ENCODE data around the gene PSMC5.
"Not testable (repeated sequence)": the region's sequence is repeated elsewhere in the genome, so short reads cannot be mapped to it uniquely, and the experiment has no call there.

The PSMC5 gene

GRCh38 chr17:63871646-63872365 is 44.6 kb downstream of the PSMC5 start:
- not testable (repeated sequence) for DNase-seq (ENCODE audit: low spot score)

GRCh38 chr17:63873577-63873976 is 46.3 kb downstream of the PSMC5 start, which contains the start of gene CSH2:
CSH2 (minus strand) TSS chr17:63873677; CDS start chr17:63873614, 63 bp downstream.
- DNase-seq (ENCODE audit: low spot score): not testable (repeated sequence)

- not testable (repeated sequence) for DNase-seq (ENCODE audit: low spot score)
Observed at GRCh38 chr17:63874061-63874626, 46.9 kb downstream of the PSMC5 start.

- not testable (repeated sequence) for DNase-seq (ENCODE audit: low spot score)
Observed at GRCh38 chr17:63874693-63875092, 47.5 kb downstream of the PSMC5 start.

GRCh38 chr17:63878413-63878812 is 51.2 kb downstream of the PSMC5 start:
- not testable (repeated sequence) for DNase-seq (ENCODE audit: low spot score)

- no peak for DNase-seq (ENCODE audit: low spot score)
Observed at GRCh38 chr17:63880706-63881105, 53.5 kb downstream of the PSMC5 start.

GRCh38 chr17:63881337-63881736 is 54.1 kb downstream of the PSMC5 start:
- peak; percentile 73 for DNase-seq (ENCODE audit: low spot score)

All from ecto neural progenitor cell (in vitro differentiated cells).